HG03521 (cell line): ENCODE results near the gene UBE2O.

Experiments used
- ATAC-seq: cut with Tn5 transposase; IDR thresholded peaks from one replicate; pipeline ENCODE4 v1.9.1; 2021; ENCODE audit warnings: mild to moderate bottlenecking, moderate library complexity; ENCODE audit not compliant: unreplicated experiment

UBE2O gene

GRCh38 chr17:76442341-76443338 is 10.3 kb downstream of the UBE2O start:
- ATAC-seq, result no peak

GRCh38 chr17:76441686-76442340 is 11.1 kb downstream of the UBE2O start:
- no peak for ATAC-seq

- no peak for ATAC-seq
These were observed 12.1 kb downstream of the UBE2O start for GRCh38 chr17:76440751-76441362.

- no peak for ATAC-seq
These were observed 13.5 kb downstream of the UBE2O start for GRCh38 chr17:76439314-76439928.

- no peak for ATAC-seq
These were observed 14.0 kb downstream of the UBE2O start for GRCh38 chr17:76438906-76439305.

- no peak for ATAC-seq
These were observed 15.2 kb downstream of the UBE2O start for GRCh38 chr17:76437467-76438402.

- no peak for ATAC-seq
These were observed 17.2 kb downstream of the UBE2O start for GRCh38 chr17:76435751-76436150.

GRCh38 chr17:76434870-76435269 is 18.1 kb downstream of the UBE2O start:
- ATAC-seq, result no peak

- no peak for ATAC-seq
These were observed 19.3 kb downstream of the UBE2O start for GRCh38 chr17:76433693-76434092.

- no peak for ATAC-seq
These were observed 20.1 kb downstream of the UBE2O start for GRCh38 chr17:76432712-76433336.

- no peak for ATAC-seq
These were observed 20.9 kb downstream of the UBE2O start for GRCh38 chr17:76432004-76432403.

- no peak for ATAC-seq
These were observed 21.4 kb downstream of the UBE2O start for GRCh38 chr17:76431509-76431908.

- ATAC-seq, result no peak
These were observed 24.4 kb downstream of the UBE2O start for GRCh38 chr17:76428511-76428910.

GRCh38 chr17:76427501-76428231 is 25.3 kb downstream of the UBE2O start:
- ATAC-seq, result no peak

- no peak for ATAC-seq
These were observed 26.1 kb downstream of the UBE2O start for GRCh38 chr17:76426853-76427252.

- no peak for ATAC-seq
These were observed 30.1 kb downstream of the UBE2O start for GRCh38 chr17:76422860-76423259.

GRCh38 chr17:76422406-76422805 is 30.5 kb downstream of the UBE2O start:
- no peak for ATAC-seq

- no peak for ATAC-seq
These were observed 31.9 kb downstream of the UBE2O start for GRCh38 chr17:76421044-76421407.
